A549 (cell line): ENCODE results near the gene CERS4.

ENCODE experiments used
- NFE2L2 ChIP-seq: fragments of 150-350 bp; conservative IDR thresholded peaks from 2 replicates; pipeline ENCODE4 v1.6.1; 2014; ENCODE audit warnings: low read length
- POLR2A ChIP-seq: IDR thresholded peaks from 2 replicates; pipeline ENCODE4 v1.6.1; 2012; ENCODE audit warnings: mild to moderate bottlenecking, low read length
- SREBF2 ChIP-seq: fragments of 450-650 bp; IDR thresholded peaks from 2 replicates; pipeline ENCODE4 v1.6.1; 2014; ENCODE audit warnings: mild to moderate bottlenecking, moderate library complexity
- TF ChIP-seq, protein P1 (sequence below): fragments of >200 bp; sonication (Bioruptor Twin); formaldehyde crosslinking; IDR thresholded peaks from 3 replicates; pipeline ENCODE4 v1.5.1; 2016

DNA sequence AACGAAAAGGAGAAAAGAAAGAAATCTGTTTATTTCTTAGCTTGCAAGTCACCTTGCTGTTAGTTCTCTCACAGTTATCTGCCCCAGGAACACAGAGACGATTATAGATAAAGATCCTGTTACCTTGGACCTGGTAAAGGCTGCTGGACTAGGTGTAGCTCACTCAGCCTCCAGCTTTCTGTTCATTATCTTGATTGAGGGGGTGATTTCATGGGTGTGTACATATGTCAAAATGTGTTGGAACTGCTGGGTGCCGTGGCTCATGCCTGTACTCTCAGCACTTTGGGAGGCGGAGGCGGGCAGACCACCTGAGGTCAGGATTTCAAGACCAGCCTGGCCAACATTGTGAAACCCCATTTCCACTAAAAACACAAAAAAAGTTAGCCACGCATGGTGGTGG lies 27.9 kb downstream of the CERS4 start:
- TF ChIP-seq NFE2L2 (no peak), POLR2A (no peak), SREBF2 (no peak)
- TF ChIP-seq, protein P1, sequence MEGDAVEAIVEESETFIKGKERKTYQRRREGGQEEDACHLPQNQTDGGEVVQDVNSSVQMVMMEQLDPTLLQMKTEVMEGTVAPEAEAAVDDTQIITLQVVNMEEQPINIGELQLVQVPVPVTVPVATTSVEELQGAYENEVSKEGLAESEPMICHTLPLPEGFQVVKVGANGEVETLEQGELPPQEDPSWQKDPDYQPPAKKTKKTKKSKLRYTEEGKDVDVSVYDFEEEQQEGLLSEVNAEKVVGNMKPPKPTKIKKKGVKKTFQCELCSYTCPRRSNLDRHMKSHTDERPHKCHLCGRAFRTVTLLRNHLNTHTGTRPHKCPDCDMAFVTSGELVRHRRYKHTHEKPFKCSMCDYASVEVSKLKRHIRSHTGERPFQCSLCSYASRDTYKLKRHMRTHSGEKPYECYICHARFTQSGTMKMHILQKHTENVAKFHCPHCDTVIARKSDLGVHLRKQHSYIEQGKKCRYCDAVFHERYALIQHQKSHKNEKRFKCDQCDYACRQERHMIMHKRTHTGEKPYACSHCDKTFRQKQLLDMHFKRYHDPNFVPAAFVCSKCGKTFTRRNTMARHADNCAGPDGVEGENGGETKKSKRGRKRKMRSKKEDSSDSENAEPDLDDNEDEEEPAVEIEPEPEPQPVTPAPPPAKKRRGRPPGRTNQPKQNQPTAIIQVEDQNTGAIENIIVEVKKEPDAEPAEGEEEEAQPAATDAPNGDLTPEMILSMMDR: no peak
